ENCODE results near the gene METRNL. TPM values are rescaled to one million over a fixed set of nuclear protein-coding genes. Genes with fewer than 3 reads are reported as not detected.
A peak's percentile ranks its signal among the peaks of the same experiment; 100 is the strongest.
"Not testable (repeated sequence)": the region's sequence is repeated elsewhere in the genome, so short reads cannot be mapped to it uniquely, and the experiment has no call there.

METRNL gene, protein sequence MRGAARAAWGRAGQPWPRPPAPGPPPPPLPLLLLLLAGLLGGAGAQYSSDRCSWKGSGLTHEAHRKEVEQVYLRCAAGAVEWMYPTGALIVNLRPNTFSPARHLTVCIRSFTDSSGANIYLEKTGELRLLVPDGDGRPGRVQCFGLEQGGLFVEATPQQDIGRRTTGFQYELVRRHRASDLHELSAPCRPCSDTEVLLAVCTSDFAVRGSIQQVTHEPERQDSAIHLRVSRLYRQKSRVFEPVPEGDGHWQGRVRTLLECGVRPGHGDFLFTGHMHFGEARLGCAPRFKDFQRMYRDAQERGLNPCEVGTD
- 47.1 TPM for total RNA-seq (ENCODE audit: unreplicated experiment)
- long read RNA-seq, partial matches to known transcripts, result 0 of 2 reads
- long read RNA-seq, other reads (novel, unspliced or antisense), result 1 of 2 reads

GRCh38 chr17:83079352-83079747 is at the start of gene METRNL:
Gene METRNL, plus strand, starts transcription at chr17:83079609. Its CDS starts 207 bp downstream, at chr17:83079816.
- Mint-ChIP-seq H3K27ac (ENCODE audit: unreplicated experiment) (no peak within 1 kb of the TSS), H3K9me3 (ENCODE audit: unreplicated experiment) (peaks cover 11% of the 10 kb centered on the region), H3K4me3 (ENCODE audit: unreplicated experiment) (no peak within 1 kb of the TSS), H3K4me1 (ENCODE audit: low read depth, unreplicated experiment) (peaks cover 18% of the 10 kb centered on the region), H3K27me3 (ENCODE audit: unreplicated experiment) (peaks cover 22% of the 10 kb centered on the region), H3K36me3 (ENCODE audit: unreplicated experiment) (no peaks in the 10 kb centered on the region)
- no peak for TF ChIP-seq CTCF (IDR thresholded peaks at IDR 0.05; ENCODE audit: partially characterized antibody, unreplicated experiment)
- peak; percentile 83 for DNase-seq

DNA sequence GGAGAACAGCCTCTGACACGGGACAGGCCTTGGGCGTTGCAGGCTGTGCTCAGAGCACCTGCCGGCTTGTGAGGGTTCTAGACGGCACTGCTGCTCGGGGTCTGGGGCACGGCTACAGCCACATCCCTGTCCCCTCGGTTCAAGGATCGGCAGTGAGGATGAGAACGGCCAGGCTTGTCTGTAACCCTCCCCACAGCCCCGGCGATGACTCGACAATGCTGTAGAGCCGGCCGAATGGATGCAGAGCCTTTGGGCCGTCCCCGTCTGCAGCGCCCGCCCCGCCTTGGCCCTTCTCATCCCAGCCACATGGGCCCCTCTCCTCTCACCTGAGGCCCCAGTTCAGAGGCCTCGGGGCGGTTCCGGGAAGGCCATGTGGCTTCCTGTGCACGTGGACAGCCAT is 49.0 kb upstream of the METRNL start:
- TF ChIP-seq CTCF (IDR thresholded peaks at IDR 0.05; ENCODE audit: partially characterized antibody, unreplicated experiment), result no peak
- no peak for DNase-seq
- peaks cover 6% of the 10 kb centered on the region for H3K27me3 Mint-ChIP-seq (ENCODE audit: unreplicated experiment)
- H3K9me3 Mint-ChIP-seq (ENCODE audit: unreplicated experiment), result peaks cover 5% of the 10 kb centered on the region
- no peak overlapping the region for H3K27ac Mint-ChIP-seq (ENCODE audit: unreplicated experiment)
- H3K4me1 Mint-ChIP-seq (ENCODE audit: low read depth, unreplicated experiment), result peaks cover 2% of the 10 kb centered on the region
- no peak overlapping the region for H3K4me3 Mint-ChIP-seq (ENCODE audit: unreplicated experiment)
- peaks cover 22% of the 10 kb centered on the region for H3K36me3 Mint-ChIP-seq (ENCODE audit: unreplicated experiment)

DNA sequence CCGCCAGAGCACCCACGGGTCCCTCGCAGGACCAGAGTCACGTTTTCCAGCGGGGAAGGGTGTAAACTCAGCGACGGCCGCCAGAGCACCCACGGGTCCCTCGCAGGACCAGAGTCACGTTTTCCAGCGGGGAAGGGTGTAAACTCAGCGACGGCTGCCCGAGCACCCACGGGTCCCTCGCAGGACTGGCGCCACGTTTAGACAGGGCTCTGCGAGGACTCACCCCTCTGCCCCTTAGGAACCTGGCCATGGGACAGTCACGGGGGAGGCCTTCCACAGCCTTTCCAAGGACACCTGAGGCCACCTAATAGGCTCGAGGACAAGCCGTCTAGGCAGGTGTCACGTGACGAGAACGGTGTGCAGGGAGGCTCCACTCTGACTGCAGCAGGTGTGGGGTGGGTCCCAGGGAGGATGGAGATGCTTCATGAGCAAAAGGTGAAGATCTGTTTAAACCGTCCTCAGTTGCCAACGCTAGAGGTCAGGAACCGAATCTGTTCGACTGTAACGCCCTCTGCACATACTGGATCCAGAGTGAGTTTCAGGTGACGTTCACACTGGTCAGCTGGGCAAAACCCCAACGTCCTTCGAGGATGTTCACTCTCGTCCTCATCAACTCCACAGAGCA is 48.0 kb upstream of the METRNL start:
- peaks cover 2% of the 10 kb centered on the region for H3K4me1 Mint-ChIP-seq (ENCODE audit: low read depth, unreplicated experiment)
- H3K9me3 Mint-ChIP-seq (ENCODE audit: unreplicated experiment), result peaks cover 2% of the 10 kb centered on the region
- TF ChIP-seq CTCF (IDR thresholded peaks at IDR 0.05; ENCODE audit: partially characterized antibody, unreplicated experiment), result no peak
- DNase-seq, result no peak
- H3K4me3 Mint-ChIP-seq (ENCODE audit: unreplicated experiment), result no peak overlapping the region
- peaks cover 2% of the 10 kb centered on the region for H3K27me3 Mint-ChIP-seq (ENCODE audit: unreplicated experiment)
- no peak overlapping the region for H3K27ac Mint-ChIP-seq (ENCODE audit: unreplicated experiment)
- H3K36me3 Mint-ChIP-seq (ENCODE audit: unreplicated experiment), result peaks cover 14% of the 10 kb centered on the region

DNA sequence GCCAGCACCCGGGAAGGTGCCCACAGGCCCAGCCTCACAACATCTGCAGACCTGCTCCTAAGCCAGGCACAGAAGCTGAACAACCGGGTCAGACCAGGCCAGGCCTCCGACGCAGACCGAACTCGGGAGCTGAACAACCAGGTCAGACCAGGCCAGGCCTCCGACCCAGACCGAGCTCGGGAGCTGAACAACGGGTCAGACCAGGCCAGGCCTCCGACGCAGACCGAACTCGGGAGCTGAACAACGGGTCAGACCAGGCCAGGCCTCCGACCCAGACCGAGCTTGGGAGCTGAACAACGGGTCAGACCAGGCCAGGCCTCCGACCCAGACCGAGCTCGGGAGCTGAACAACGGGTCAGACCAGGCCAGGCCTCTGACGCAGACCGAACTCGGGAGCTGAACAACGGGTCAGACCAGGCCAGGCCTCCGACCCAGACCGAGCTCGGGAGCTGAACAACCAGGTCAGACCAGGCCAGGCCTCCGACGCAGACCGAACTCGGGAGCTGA is 47.4 kb upstream of the METRNL start:
- H3K27ac Mint-ChIP-seq (ENCODE audit: unreplicated experiment); H3K27me3 Mint-ChIP-seq (ENCODE audit: unreplicated experiment); H3K4me3 Mint-ChIP-seq (ENCODE audit: unreplicated experiment); H3K9me3 Mint-ChIP-seq (ENCODE audit: unreplicated experiment); DNase-seq; H3K4me1 Mint-ChIP-seq (ENCODE audit: low read depth, unreplicated experiment): not testable (repeated sequence)
- peaks cover 14% of the 10 kb centered on the region for H3K36me3 Mint-ChIP-seq (ENCODE audit: unreplicated experiment)

- Mint-ChIP-seq H3K4me3 (ENCODE audit: unreplicated experiment) (no peak overlapping the region), H3K36me3 (ENCODE audit: unreplicated experiment) (peaks cover 14% of the 10 kb centered on the region), H3K9me3 (ENCODE audit: unreplicated experiment) (peaks cover 2% of the 10 kb centered on the region), H3K27me3 (ENCODE audit: unreplicated experiment) (peaks cover 2% of the 10 kb centered on the region), H3K27ac (ENCODE audit: unreplicated experiment) (no peak overlapping the region), H3K4me1 (ENCODE audit: low read depth, unreplicated experiment) (no peaks in the 10 kb centered on the region)
- no peak for TF ChIP-seq CTCF (IDR thresholded peaks at IDR 0.05; ENCODE audit: partially characterized antibody, unreplicated experiment)
- no peak for DNase-seq
Observed at GRCh38 chr17:83032781-83033180, 46.6 kb upstream of the METRNL start.

Data from glutamatergic neuron (in vitro differentiated cells).